ENCODE results near the gene TAC4.
"Not testable (repeated sequence)": the region's sequence is repeated elsewhere in the genome, so short reads cannot be mapped to it uniquely, and the experiment has no call there.

TAC4 gene

GRCh38 chr17:49842371-49842770 is 5.5 kb downstream of the TAC4 start:
- no peak for DNase-seq

- DNase-seq: no peak
Measured at GRCh38 chr17:49841548-49841947, 6.3 kb downstream of the TAC4 start.

- no peak for DNase-seq
Measured at GRCh38 chr17:49839455-49839854, 8.4 kb downstream of the TAC4 start.

- DNase-seq: no peak
Measured at GRCh38 chr17:49836111-49837030, 11.5 kb downstream of the TAC4 start.

GRCh38 chr17:49835472-49835871 is 12.4 kb downstream of the TAC4 start:
- no peak for DNase-seq

GRCh38 chr17:49834118-49834743 is 13.6 kb downstream of the TAC4 start:
- no peak for DNase-seq

- DNase-seq: no peak
Measured at GRCh38 chr17:49832840-49833599, 14.8 kb downstream of the TAC4 start.

GRCh38 chr17:49830605-49831004 is 17.3 kb downstream of the TAC4 start:
- DNase-seq: no peak

- DNase-seq: no peak
Measured at GRCh38 chr17:49829026-49829425, 18.8 kb downstream of the TAC4 start.

- DNase-seq: not testable (repeated sequence)
Measured at GRCh38 chr17:49828325-49828724, 19.5 kb downstream of the TAC4 start.

- DNase-seq: no peak
Measured at GRCh38 chr17:49825645-49826044, 22.2 kb downstream of the TAC4 start.

GRCh38 chr17:49823614-49824013 is 24.3 kb downstream of the TAC4 start:
- no peak for DNase-seq

- DNase-seq: no peak
Measured at GRCh38 chr17:49822829-49823228, 25.0 kb downstream of the TAC4 start.

- no peak for DNase-seq
Measured at GRCh38 chr17:49821916-49822315, 26.0 kb downstream of the TAC4 start.

- no peak for DNase-seq
Measured at GRCh38 chr17:49821466-49821865, 26.4 kb downstream of the TAC4 start.

- no peak for DNase-seq
Measured at GRCh38 chr17:49820773-49821172, 27.1 kb downstream of the TAC4 start.

- DNase-seq: no peak
Measured at GRCh38 chr17:49819651-49820050, 28.2 kb downstream of the TAC4 start.

GRCh38 chr17:49819138-49819537 is 28.7 kb downstream of the TAC4 start:
- DNase-seq: peak; percentile 15

GRCh38 chr17:49817993-49818392 is 29.9 kb downstream of the TAC4 start:
- DNase-seq: peak; percentile 70

- no peak for DNase-seq
Measured at GRCh38 chr17:49815761-49816281, 32.0 kb downstream of the TAC4 start.

- no peak for DNase-seq
Measured at GRCh38 chr17:49814781-49815529, 32.9 kb downstream of the TAC4 start.

GRCh38 chr17:49809056-49809455 is 38.8 kb downstream of the TAC4 start:
- DNase-seq: no peak

GRCh38 chr17:49798738-49799137 is 49.1 kb downstream of the TAC4 start:
- no peak for DNase-seq

Measured in CD4-positive, alpha-beta T cell treated with Interleukin-4 for 4 hours (primary cell).